GM12878 (cell line): ENCODE measurements around the gene ARHGAP45.

Experiments
- EP300 ChIP-seq, 2 experiments: fragments of 150-350 bp in 1 of 2; IDR thresholded peaks; 2 replicates each; pipeline ENCODE4 v1.6.1; 2011 to 2012; ENCODE audit warnings: low read depth in 2 of 2, low read length in 2 of 2, borderline replicate concordance in 1 of 2, improper control_type of control experiment in 1 of 2, inconsistent platforms in 1 of 2; ENCODE audit not compliant: control insufficient read depth in 1 of 2
- ETV6 ChIP-seq, 2 experiments: fragments of 450-650 bp in 1 of 2; IDR thresholded peaks in 1 of 2; conservative IDR thresholded peaks in 1 of 2; 2 replicates each; pipeline ENCODE4 v1.6.1; 2014; ENCODE audit warnings: antibody characterized with exemption in 1 of 2, borderline replicate concordance in 1 of 2, low read depth in 1 of 2, mild to moderate bottlenecking in 1 of 2, moderate library complexity in 1 of 2
- HDAC2 ChIP-seq: fragments of 200-600 bp; sonication (generic); IDR thresholded peaks from 2 replicates; pipeline ENCODE4 v1.6.1; 2017
- MXI1 ChIP-seq: fragments of 150-350 bp; IDR thresholded peaks from 2 replicates; pipeline ENCODE4 v1.6.1; 2011; ENCODE audit warnings: low read depth, mild to moderate bottlenecking, inconsistent platforms, low read length, improper control_type of control experiment
- MYC ChIP-seq: IDR thresholded peaks from 2 replicates; pipeline ENCODE4 v1.6.1; 2011; ENCODE audit warnings: mild to moderate bottlenecking, low read length, moderate library complexity, inconsistent platforms; ENCODE audit not compliant: insufficient read depth, insufficient replicate concordance, insufficient read length, severe bottlenecking
- NBN ChIP-seq: fragments of 450-650 bp; IDR thresholded peaks from 2 replicates; pipeline ENCODE4 v1.6.1; 2016
- NR2C2 ChIP-seq: IDR thresholded peaks from 2 replicates; pipeline ENCODE4 v1.6.1; 2011; ENCODE audit warnings: borderline replicate concordance, low read depth; ENCODE audit not compliant: control insufficient read depth, insufficient read length
- POLR2A ChIP-seq: IDR thresholded peaks from 2 replicates; pipeline ENCODE4 v1.6.1; 2011; ENCODE audit warnings: low read depth, mild to moderate bottlenecking, low read length
- POU2F2 ChIP-seq: IDR thresholded peaks from 3 replicates; pipeline ENCODE4 v1.6.1; 2011; ENCODE audit warnings: low read depth, mild to moderate bottlenecking, low read length, borderline replicate concordance
- SMAD1 ChIP-seq: fragments of 450-650 bp; IDR thresholded peaks from 2 replicates; pipeline ENCODE4 v1.6.1; 2018; ENCODE audit warnings: mild to moderate bottlenecking, low read depth; ENCODE audit not compliant: partially characterized antibody
- YY1 ChIP-seq: IDR thresholded peaks from 2 replicates; pipeline ENCODE4 v1.6.1; 2011; ENCODE audit warnings: low read depth, mild to moderate bottlenecking, low read length
- TF ChIP-seq, protein P1 (sequence below), 3 experiments: IDR thresholded peaks in 2 of 3; conservative IDR thresholded peaks in 1 of 3; 2 replicates each; pipeline ENCODE4 v1.5.1; 2011; ENCODE audit warnings: low read depth in 3 of 3, low read length in 3 of 3, mild to moderate bottlenecking in 3 of 3, control low read depth in 2 of 3, moderate library complexity in 2 of 3, inconsistent platforms in 1 of 3, mixed read lengths in 1 of 3; ENCODE audit not compliant: control insufficient read depth in 2 of 3, insufficient read depth in 1 of 3; ENCODE audit errors: extremely low read depth in 1 of 3
- TF ChIP-seq, protein P2 (sequence below): fragments of 450-650 bp; IDR thresholded peaks from 2 replicates; pipeline ENCODE4 v1.6.1; 2017; ENCODE audit warnings: mild to moderate bottlenecking
- TF ChIP-seq, protein P3 (sequence below): fragments of 150-350 bp; IDR thresholded peaks from 2 replicates; pipeline ENCODE4 v1.6.1; 2016; ENCODE audit warnings: low read depth, low read length

DNA sequence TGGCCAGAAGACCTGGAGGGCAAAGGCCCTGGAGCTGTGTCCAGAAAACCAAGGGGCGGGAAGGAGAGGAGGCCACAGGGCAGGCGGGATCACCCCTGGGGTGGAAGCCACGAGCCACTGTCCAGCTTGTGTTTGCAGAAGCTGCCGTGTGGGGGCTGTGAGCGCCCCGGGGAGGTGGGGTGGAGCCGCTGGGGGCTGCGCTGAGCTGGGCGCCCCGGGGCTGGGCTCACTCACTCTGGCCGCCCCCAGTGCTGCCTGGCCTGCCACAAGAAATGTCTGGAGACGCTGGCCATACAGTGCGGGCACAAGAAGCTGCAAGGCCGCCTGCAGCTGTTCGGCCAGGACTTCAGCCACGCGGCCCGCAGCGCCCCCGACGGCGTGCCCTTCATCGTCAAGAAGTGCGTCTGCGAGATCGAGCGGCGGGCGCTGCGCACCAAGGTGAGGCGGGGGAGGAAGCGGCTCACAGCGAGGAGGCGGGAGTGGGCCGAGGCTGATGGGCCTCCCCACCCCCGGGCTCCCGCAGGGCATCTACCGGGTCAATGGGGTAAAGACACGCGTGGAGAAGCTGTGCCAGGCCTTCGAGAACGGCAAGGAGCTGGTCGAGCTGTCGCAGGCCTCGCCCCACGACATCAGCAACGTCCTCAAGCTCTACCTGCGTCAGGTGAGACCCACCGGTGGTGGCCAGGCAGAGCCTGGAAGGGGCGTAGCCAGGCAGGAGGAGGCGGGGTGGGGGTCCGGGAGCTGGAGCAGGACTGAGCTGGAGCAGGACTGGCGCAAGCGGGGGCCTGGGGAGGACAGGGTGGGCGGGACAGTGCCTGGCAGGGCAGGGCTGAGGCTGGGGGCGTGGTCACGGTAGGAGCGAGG lies 14.6 kb downstream of the ARHGAP45 start:
- TF ChIP-seq NBN (no peak), YY1 (no peak), SMAD1 (no peak), MYC (no peak), POLR2A (peak; percentile 37; the same call in 1 of the 2 replicates), HDAC2 (no peak), EP300 (IDR thresholded peaks at IDR 0.05; ENCODE audit: borderline replicate concordance in 1 of 2, control insufficient read depth in 1 of 2, low read depth in 2 of 2, low read length in 2 of 2) (no peak), NR2C2 (no peak), MXI1 (no peak), POU2F2 (no peak), ETV6 (conservative IDR thresholded peaks at IDR 0.05 in 1 of 2, IDR thresholded peaks at IDR 0.05 in 1 of 2; ENCODE audit: borderline replicate concordance in 1 of 2, low read depth in 1 of 2) (no peak)
- TF ChIP-seq, protein P1, sequence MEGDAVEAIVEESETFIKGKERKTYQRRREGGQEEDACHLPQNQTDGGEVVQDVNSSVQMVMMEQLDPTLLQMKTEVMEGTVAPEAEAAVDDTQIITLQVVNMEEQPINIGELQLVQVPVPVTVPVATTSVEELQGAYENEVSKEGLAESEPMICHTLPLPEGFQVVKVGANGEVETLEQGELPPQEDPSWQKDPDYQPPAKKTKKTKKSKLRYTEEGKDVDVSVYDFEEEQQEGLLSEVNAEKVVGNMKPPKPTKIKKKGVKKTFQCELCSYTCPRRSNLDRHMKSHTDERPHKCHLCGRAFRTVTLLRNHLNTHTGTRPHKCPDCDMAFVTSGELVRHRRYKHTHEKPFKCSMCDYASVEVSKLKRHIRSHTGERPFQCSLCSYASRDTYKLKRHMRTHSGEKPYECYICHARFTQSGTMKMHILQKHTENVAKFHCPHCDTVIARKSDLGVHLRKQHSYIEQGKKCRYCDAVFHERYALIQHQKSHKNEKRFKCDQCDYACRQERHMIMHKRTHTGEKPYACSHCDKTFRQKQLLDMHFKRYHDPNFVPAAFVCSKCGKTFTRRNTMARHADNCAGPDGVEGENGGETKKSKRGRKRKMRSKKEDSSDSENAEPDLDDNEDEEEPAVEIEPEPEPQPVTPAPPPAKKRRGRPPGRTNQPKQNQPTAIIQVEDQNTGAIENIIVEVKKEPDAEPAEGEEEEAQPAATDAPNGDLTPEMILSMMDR (IDR thresholded peaks at IDR 0.05 in 2 of 3, conservative IDR thresholded peaks at IDR 0.05 in 1 of 3; ENCODE audit: control insufficient read depth in 2 of 3, extremely low read depth in 1 of 3, insufficient read depth in 1 of 3, low read depth in 3 of 3, low read length in 3 of 3), result no peak
- TF ChIP-seq, protein P2, sequence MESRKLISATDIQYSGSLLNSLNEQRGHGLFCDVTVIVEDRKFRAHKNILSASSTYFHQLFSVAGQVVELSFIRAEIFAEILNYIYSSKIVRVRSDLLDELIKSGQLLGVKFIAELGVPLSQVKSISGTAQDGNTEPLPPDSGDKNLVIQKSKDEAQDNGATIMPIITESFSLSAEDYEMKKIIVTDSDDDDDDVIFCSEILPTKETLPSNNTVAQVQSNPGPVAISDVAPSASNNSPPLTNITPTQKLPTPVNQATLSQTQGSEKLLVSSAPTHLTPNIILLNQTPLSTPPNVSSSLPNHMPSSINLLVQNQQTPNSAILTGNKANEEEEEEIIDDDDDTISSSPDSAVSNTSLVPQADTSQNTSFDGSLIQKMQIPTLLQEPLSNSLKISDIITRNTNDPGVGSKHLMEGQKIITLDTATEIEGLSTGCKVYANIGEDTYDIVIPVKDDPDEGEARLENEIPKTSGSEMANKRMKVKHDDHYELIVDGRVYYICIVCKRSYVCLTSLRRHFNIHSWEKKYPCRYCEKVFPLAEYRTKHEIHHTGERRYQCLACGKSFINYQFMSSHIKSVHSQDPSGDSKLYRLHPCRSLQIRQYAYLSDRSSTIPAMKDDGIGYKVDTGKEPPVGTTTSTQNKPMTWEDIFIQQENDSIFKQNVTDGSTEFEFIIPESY, result no peak
- TF ChIP-seq, protein P3, sequence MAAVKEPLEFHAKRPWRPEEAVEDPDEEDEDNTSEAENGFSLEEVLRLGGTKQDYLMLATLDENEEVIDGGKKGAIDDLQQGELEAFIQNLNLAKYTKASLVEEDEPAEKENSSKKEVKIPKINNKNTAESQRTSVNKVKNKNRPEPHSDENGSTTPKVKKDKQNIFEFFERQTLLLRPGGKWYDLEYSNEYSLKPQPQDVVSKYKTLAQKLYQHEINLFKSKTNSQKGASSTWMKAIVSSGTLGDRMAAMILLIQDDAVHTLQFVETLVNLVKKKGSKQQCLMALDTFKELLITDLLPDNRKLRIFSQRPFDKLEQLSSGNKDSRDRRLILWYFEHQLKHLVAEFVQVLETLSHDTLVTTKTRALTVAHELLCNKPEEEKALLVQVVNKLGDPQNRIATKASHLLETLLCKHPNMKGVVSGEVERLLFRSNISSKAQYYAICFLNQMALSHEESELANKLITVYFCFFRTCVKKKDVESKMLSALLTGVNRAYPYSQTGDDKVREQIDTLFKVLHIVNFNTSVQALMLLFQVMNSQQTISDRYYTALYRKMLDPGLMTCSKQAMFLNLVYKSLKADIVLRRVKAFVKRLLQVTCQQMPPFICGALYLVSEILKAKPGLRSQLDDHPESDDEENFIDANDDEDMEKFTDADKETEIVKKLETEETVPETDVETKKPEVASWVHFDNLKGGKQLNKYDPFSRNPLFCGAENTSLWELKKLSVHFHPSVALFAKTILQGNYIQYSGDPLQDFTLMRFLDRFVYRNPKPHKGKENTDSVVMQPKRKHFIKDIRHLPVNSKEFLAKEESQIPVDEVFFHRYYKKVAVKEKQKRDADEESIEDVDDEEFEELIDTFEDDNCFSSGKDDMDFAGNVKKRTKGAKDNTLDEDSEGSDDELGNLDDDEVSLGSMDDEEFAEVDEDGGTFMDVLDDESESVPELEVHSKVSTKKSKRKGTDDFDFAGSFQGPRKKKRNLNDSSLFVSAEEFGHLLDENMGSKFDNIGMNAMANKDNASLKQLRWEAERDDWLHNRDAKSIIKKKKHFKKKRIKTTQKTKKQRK, result no peak
